Progenitor cell of endocrine pancreas (in vitro differentiated cells): ENCODE measurements around the gene RAB37. TPM values are rescaled to one million over a fixed set of nuclear protein-coding genes. Genes with fewer than 3 reads are reported as not detected.

Source experiments
- DNase-seq: peaks from one replicate; pipeline ENCODE4 v3.0.0; 2021; ENCODE audit warnings: low spot score; ENCODE audit not compliant: unreplicated experiment
- H3K27ac Mint-ChIP-seq: 2 replicates; pipeline ENCODE4 v1.8.0; 2021; ENCODE audit warnings: mild to moderate bottlenecking, moderate library complexity, mixed read lengths
- H3K27me3 Mint-ChIP-seq: 2 replicates; pipeline ENCODE4 v1.8.0; 2021; ENCODE audit warnings: mixed read lengths
- H3K36me3 Mint-ChIP-seq: 2 replicates; pipeline ENCODE4 v1.8.0; 2022; ENCODE audit warnings: mixed read lengths; ENCODE audit not compliant: insufficient read depth
- H3K4me1 Mint-ChIP-seq: 2 replicates; pipeline ENCODE4 v1.8.0; 2021; ENCODE audit warnings: low read depth, mixed read lengths
- H3K4me3 Mint-ChIP-seq: 2 replicates; pipeline ENCODE4 v1.8.0; 2021; ENCODE audit warnings: low read depth, mild to moderate bottlenecking, moderate library complexity, mixed read lengths
- H3K9me3 Mint-ChIP-seq: 2 replicates; pipeline ENCODE4 v1.8.0; 2021; ENCODE audit warnings: low read depth, mixed read lengths
- CTCF ChIP-seq: fragments of 200-600 bp; sonication (generic); IDR thresholded peaks from one replicate; pipeline ENCODE4 v1.5.0; 2021; ENCODE audit warnings: antibody characterized with exemption, mild to moderate bottlenecking; ENCODE audit not compliant: unreplicated experiment
- total RNA-seq: library from RNA; stranded (reverse); gene quantifications from 2 replicates; pipeline ENCODE4 v1.2.1, GENCODE V29; 2021

RAB37 gene
- total RNA-seq, 1 donor from 2014 or later, result 3.2 TPM

- no peaks in the 10 kb centered on the region for H3K27me3 Mint-ChIP-seq
- DNase-seq, result no peak
- H3K9me3 Mint-ChIP-seq, result no peaks in the 10 kb centered on the region
- peaks cover 25% of the 10 kb centered on the region for H3K36me3 Mint-ChIP-seq
- TF ChIP-seq CTCF, result no peak
- H3K4me1 Mint-ChIP-seq, result peaks cover 25% of the 10 kb centered on the region
- no peak overlapping the region for H3K27ac Mint-ChIP-seq
- H3K4me3 Mint-ChIP-seq, result no peak overlapping the region
Observed at GRCh38 chr17:74771319-74771914, 34.4 kb downstream of the RAB37 start.

DNA sequence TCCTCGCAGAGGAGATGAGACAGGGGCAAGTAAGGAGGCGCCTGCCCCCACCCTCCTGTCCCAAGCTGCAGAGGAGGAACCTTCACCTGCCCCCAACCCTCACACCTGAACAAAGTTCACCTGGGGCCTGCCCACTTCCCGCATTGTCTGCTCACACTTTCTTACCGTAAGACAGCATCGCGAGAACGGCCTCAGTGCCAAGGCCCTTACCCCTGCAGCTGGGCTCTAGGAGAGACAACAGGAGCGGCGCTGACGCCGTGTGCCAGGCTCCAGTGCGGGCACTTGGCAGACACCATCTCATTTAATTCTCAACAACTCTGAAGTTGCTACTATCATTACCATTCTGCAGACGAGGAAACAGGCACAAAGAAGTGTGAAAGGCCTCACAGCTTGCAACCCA is 35.0 kb downstream of the RAB37 start:
- Mint-ChIP-seq H3K36me3 (peaks cover 25% of the 10 kb centered on the region), H3K4me3 (no peak overlapping the region), H3K27ac (no peak overlapping the region), H3K9me3 (no peaks in the 10 kb centered on the region), H3K27me3 (no peaks in the 10 kb centered on the region), H3K4me1 (peaks cover 27% of the 10 kb centered on the region)
- no peak for TF ChIP-seq CTCF
- DNase-seq, result no peak

DNA sequence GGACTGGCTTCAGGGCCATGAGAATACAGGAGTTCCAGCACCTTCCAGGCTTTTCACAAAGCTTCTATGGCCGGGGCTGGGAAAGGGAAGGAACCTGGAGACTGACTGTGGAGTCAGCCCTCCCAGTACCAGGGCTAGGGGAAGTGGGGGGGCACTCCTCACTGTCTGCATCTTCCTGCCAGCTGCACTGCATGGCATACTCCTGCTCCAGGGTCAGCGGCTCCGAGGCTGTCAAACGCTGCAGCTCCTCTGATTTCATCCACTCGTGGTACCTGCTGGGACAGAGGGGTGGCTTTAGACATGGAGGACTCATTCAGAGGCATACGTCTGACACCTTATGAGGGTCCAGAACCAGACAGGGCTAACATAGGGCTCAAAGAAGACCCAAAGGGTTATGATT is 36.4 kb downstream of the RAB37 start:
- H3K4me3 Mint-ChIP-seq, result peak overlapping the region; percentile 53
- H3K27ac Mint-ChIP-seq, result no peak overlapping the region
- H3K9me3 Mint-ChIP-seq, result no peaks in the 10 kb centered on the region
- H3K36me3 Mint-ChIP-seq, result peaks cover 23% of the 10 kb centered on the region
- no peak for DNase-seq
- H3K4me1 Mint-ChIP-seq, result peaks cover 33% of the 10 kb centered on the region
- H3K27me3 Mint-ChIP-seq, result no peaks in the 10 kb centered on the region
- TF ChIP-seq CTCF, result no peak

GRCh38 chr17:74773871-74774286 is 36.8 kb downstream of the RAB37 start:
- H3K36me3 Mint-ChIP-seq, result peaks cover 19% of the 10 kb centered on the region
- no peaks in the 10 kb centered on the region for H3K9me3 Mint-ChIP-seq
- H3K4me3 Mint-ChIP-seq, result peak overlapping the region; percentile 53
- H3K4me1 Mint-ChIP-seq, result peaks cover 28% of the 10 kb centered on the region
- H3K27ac Mint-ChIP-seq, result no peak overlapping the region
- no peak for DNase-seq
- no peaks in the 10 kb centered on the region for H3K27me3 Mint-ChIP-seq
- TF ChIP-seq CTCF, result no peak

GRCh38 chr17:74775409-74776043 is 38.5 kb downstream of the RAB37 start:
- DNase-seq, result no peak
- peak overlapping the region; percentile 96 for H3K27ac Mint-ChIP-seq
- TF ChIP-seq CTCF, result no peak
- H3K27me3 Mint-ChIP-seq, result no peaks in the 10 kb centered on the region
- no peaks in the 10 kb centered on the region for H3K9me3 Mint-ChIP-seq
- H3K4me1 Mint-ChIP-seq, result peaks cover 23% of the 10 kb centered on the region
- peaks cover 15% of the 10 kb centered on the region for H3K36me3 Mint-ChIP-seq
- peak overlapping the region; percentile 94 for H3K4me3 Mint-ChIP-seq
